Effector CD4-positive, alpha-beta T cell (primary cell): ENCODE measurements around the gene DES.
A peak's percentile ranks its signal among the peaks of the same experiment; 100 is the strongest.

Experiments used
- DNase-seq: peaks from one replicate; pipeline ENCODE4 v3.0.0-alpha.2; 2020

DES gene

GRCh38 chr2:219475697-219476651 is 57.8 kb downstream of the DES start:
- peak; percentile 37 for DNase-seq
